22Rv1 (cell line): ENCODE data around the gene CITED1.

Experiments
- H3K27ac ChIP-seq: fragments of 450-650 bp; 2 replicates; pipeline ENCODE4 v1.5.1; 2017
- ZFX ChIP-seq: fragments of 450-650 bp; IDR thresholded peaks from 2 replicates; pipeline ENCODE4 v1.6.1; 2017; ENCODE audit warnings: antibody characterized with exemption, borderline replicate concordance
- TF ChIP-seq, protein P1 (sequence below): fragments of 450-650 bp; IDR thresholded peaks from 2 replicates; pipeline ENCODE4 v1.5.1; 2017; ENCODE audit warnings: mild to moderate bottlenecking

Gene CITED1

DNA sequence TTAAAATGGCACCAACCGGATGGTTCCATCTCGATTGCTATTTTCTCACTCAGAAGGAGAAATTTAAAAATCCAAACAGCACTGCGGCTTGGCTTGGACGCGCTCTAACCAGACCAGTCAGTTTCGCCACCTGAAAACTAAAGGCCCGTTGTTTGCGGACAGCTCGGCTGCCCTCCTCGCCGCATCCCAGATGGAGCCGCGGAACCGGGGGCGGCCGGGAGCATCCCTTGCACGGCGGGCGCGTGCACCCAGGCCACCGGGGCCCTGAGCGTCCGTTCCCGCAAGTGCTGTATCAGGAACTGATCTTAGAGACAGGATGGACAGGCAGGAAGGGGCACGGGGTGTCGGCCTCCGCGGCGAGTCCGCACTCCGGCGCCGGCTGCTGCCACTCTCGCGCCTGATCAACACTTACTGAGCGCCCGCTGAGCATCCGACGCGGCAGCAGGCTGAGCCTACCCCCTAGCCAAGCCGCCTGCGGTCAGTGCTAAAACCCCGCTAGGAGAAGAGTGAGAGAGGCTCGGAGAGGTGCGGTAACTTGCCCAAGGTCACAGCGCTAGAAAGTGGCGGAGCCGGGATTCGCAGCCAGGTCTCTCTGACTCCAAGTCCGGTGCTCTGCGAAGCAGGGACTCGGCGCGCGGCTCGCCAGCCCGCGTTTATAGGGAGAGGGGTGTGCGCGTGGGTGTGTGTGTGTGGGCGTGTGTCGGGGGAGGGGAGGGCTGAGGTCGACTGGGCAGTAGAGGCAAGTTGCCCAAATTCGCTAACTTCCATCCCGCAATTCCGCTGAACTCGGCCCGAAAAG lies at the start of gene CITED1:
CITED1 (minus strand) TSS at position 629 of the 799 bp plus-strand sequence. CDS start 3,045 bp downstream, outside the sequence.
- no peak within 1 kb of the TSS for H3K27ac ChIP-seq
- TF ChIP-seq, protein P1, sequence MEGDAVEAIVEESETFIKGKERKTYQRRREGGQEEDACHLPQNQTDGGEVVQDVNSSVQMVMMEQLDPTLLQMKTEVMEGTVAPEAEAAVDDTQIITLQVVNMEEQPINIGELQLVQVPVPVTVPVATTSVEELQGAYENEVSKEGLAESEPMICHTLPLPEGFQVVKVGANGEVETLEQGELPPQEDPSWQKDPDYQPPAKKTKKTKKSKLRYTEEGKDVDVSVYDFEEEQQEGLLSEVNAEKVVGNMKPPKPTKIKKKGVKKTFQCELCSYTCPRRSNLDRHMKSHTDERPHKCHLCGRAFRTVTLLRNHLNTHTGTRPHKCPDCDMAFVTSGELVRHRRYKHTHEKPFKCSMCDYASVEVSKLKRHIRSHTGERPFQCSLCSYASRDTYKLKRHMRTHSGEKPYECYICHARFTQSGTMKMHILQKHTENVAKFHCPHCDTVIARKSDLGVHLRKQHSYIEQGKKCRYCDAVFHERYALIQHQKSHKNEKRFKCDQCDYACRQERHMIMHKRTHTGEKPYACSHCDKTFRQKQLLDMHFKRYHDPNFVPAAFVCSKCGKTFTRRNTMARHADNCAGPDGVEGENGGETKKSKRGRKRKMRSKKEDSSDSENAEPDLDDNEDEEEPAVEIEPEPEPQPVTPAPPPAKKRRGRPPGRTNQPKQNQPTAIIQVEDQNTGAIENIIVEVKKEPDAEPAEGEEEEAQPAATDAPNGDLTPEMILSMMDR: no peak
- TF ChIP-seq ZFX: no peak

GRCh38 chrX:72352786-72353185 lies 47.1 kb upstream of the CITED1 start:
- TF ChIP-seq ZFX: no peak
- TF ChIP-seq, protein P1: no peak
- no peak overlapping the region for H3K27ac ChIP-seq

DNA sequence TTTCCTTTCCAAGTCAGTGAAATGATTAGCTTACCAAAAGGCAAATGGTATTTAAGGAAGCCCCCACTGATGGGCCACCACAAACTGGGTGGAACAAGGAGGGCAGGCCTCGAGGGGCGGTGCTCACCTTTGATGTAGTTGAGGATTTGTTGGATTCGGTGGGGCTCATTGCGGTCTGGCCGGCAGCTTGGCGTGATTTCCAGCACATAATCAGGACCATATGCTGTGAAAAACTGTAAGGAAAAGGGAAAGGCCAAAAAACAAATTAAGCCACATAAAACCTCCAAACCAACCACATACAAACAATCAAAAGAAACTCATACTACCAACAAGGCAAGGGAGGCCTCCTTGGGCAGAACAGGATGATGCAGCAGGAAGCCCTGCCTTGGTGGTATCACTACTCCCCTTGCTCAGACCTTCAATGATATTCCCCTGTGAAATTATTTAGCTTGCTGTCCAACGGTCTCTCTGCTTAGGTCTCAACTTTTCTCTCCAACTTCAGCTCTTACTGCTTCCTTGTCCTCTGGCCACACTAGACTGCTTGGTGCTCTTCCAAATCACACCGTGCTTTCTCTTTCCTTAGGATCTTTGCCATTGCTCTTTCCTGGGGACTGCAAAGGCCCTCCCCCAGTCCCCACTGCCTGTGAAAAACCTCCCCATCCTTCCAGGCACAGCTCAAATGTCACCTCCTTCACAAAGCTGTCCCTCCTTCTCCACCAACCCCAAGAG lies 46.1 kb upstream of the CITED1 start:
- H3K27ac ChIP-seq: no peak overlapping the region
- TF ChIP-seq, protein P1: no peak
- TF ChIP-seq ZFX: no peak

GRCh38 chrX:72349190-72349589 lies 43.5 kb upstream of the CITED1 start:
- no peak overlapping the region for H3K27ac ChIP-seq
- TF ChIP-seq, protein P1: no peak
- TF ChIP-seq ZFX: no peak

DNA sequence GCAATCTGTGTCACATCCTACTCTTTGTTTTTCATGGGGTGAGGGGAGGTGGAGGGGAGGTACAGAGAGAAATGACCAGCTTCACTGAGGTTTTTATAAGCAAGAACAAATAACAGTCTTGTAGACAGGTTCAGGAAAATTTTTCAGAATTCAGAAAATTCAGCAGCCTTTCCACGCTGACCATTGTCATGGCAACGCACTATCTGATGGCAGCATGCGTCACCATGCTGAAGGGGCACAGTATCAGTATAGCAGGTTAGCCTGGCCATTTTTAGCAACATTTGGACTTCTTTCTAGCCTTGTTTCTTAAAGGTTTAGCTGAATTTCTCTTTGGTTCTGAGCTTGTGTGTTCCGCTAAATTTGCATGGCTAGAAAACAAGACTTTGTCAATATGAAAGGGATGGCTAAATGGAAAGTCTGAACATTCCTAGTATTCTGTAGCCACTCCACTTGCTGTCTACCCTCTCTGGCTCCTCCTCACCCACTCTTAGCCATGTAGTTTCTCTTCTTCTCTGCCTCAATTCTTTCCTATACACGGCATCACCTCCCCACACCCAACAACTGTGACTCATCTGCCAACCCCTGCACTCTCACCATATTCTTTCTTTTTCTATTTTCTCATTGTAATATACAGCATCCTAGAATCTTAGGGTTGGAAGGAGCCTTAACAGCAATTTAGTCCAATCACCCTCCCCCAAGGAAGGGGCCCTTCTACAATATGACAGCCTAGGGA lies 42.7 kb upstream of the CITED1 start:
- no peak for TF ChIP-seq ZFX
- TF ChIP-seq, protein P1: no peak
- no peak overlapping the region for H3K27ac ChIP-seq

GRCh38 chrX:72347366-72347765 lies 41.7 kb upstream of the CITED1 start:
- no peak overlapping the region for H3K27ac ChIP-seq
- no peak for TF ChIP-seq ZFX
- TF ChIP-seq, protein P1: no peak
